B cell (primary cell): ENCODE measurements around the gene PAK4. TPM values are rescaled to one million over a fixed set of nuclear protein-coding genes. Genes with fewer than 3 reads are reported as not detected.
"Not testable (repeated sequence)": the region's sequence is repeated elsewhere in the genome, so short reads cannot be mapped to it uniquely, and the experiment has no call there.

ENCODE experiments used
- ATAC-seq: fragments of 200-7000 bp; cut with Tn5 transposase; one replicate; pipeline ENCODE4 v1.10.0; 2021; ENCODE audit warnings: low read depth, mild to moderate bottlenecking, moderate number of reproducible peaks, moderate library complexity
- CTCF ChIA-PET: fragments of 350-600 bp; sonication (Branson Sonifier 250); formaldehyde crosslinking; loops from one replicate; lab custom pipeline; 2021; ENCODE audit warnings: antibody characterized with exemption, inconsistent platforms; lab: Charles Lee
- POLR2A ChIA-PET: fragments of 350-600 bp; sonication (Branson Sonifier 250); formaldehyde crosslinking; loops from one replicate; lab custom pipeline; 2021; ENCODE audit warnings: antibody characterized with exemption; lab: Charles Lee
- DNase-seq: peaks from one replicate; pipeline ENCODE4 v3.0.0; 2013
- H2AFZ ChIP-seq: 2 replicates; pipeline ENCODE4 v1.6.1; 2012; ENCODE audit warnings: mild to moderate bottlenecking, low read depth, low read length; ENCODE audit not compliant: insufficient read depth, poor library complexity, severe bottlenecking
- H3K27ac ChIP-seq, 2 donors: 1 replicate in 1 of 2; 2 replicates in 1 of 2; pipeline ENCODE4 v1.5.1; 2012 to 2013; ENCODE audit warnings: low read length in 2 of 2, mild to moderate bottlenecking in 2 of 2, moderate library complexity in 1 of 2
- H3K27me3 ChIP-seq, 4 experiments: fragments of 200-600 bp in 1 of 4; sonication (generic) in 1 of 4; replicated peaks in 1 of 4; 1 replicate in 2 of 4; 2 replicates in 2 of 4; pipeline versions ENCODE4 v1.6.1 to v1.7.0; 2013 to 2016; ENCODE audit warnings: low read length in 3 of 4, mild to moderate bottlenecking in 2 of 4, mixed read lengths in 1 of 4, moderate library complexity in 1 of 4; ENCODE audit not compliant: insufficient read depth in 4 of 4, control insufficient read depth in 3 of 4; ENCODE audit errors: control extremely low read depth in 1 of 4
- H3K36me3 ChIP-seq, 2 experiments: replicated peaks in 1 of 2; 1 replicate in 1 of 2; 2 replicates in 1 of 2; pipeline versions ENCODE4 v1.6.1 to v1.7.1; 2013; ENCODE audit warnings: low read length in 1 of 2; ENCODE audit not compliant: insufficient read depth in 2 of 2, control insufficient read depth in 1 of 2; ENCODE audit errors: control extremely low read depth in 1 of 2, extremely low read depth in 1 of 2
- H3K4me1 ChIP-seq, 2 donors: fragments of 200-600 bp in 1 of 2; sonication (generic) in 1 of 2; 1 replicate in 1 of 2; 2 replicates in 1 of 2; pipeline versions ENCODE4 v1.5.1 to v1.6.1; 2013 to 2017; ENCODE audit warnings: low read length in 2 of 2; ENCODE audit not compliant: control insufficient read depth in 2 of 2, insufficient read depth in 2 of 2
- H3K4me2 ChIP-seq: replicated peaks from 2 replicates; pipeline ENCODE3; 2012; ENCODE audit warnings: mild to moderate bottlenecking, low read depth, low read length; ENCODE audit not compliant: poor library complexity, severe bottlenecking
- H3K4me3 ChIP-seq, 5 experiments: fragments of 200-600 bp in 1 of 5; sonication (generic) in 1 of 5; 1 replicate in 3 of 5; 2 replicates in 2 of 5; pipeline versions ENCODE4 v1.5.1 to v1.7.0; 2011 to 2016; ENCODE audit warnings: low read length in 4 of 5, mild to moderate bottlenecking in 4 of 5, low read depth in 2 of 5, control low read depth in 1 of 5, moderate library complexity in 1 of 5; ENCODE audit not compliant: insufficient read depth in 1 of 5; ENCODE audit errors: control extremely low read depth in 1 of 5, extremely low read depth in 1 of 5
- H3K79me2 ChIP-seq: fragments of 200-600 bp; sonication (generic); one replicate; pipeline ENCODE4 v1.6.0; 2016; ENCODE audit warnings: low read length; ENCODE audit not compliant: control insufficient read depth, insufficient read depth
- H3K9ac ChIP-seq: fragments of 200-600 bp; sonication (generic); 2 replicates; pipeline ENCODE4 v1.6.1; 2017; ENCODE audit warnings: mild to moderate bottlenecking, low read length, moderate library complexity
- H3K9me3 ChIP-seq, 3 donors: one replicate each; pipeline versions ENCODE4 v1.6.1 to v1.7.1; 2013; ENCODE audit warnings: low read length in 2 of 3; ENCODE audit not compliant: control insufficient read depth in 2 of 3, insufficient read depth in 1 of 3; ENCODE audit errors: control extremely low read depth in 1 of 3
- H4K20me1 ChIP-seq: 2 replicates; pipeline ENCODE4 v1.6.0; 2012; ENCODE audit warnings: mild to moderate bottlenecking, low read length; ENCODE audit not compliant: insufficient read depth, control insufficient read depth, poor library complexity, severe bottlenecking
- H3K27ac Mint-ChIP-seq: one replicate; pipeline ENCODE4 v1.8.0; 2021; ENCODE audit warnings: mixed read lengths
- H3K27me3 Mint-ChIP-seq: one replicate; pipeline ENCODE4 v1.8.0; 2021; ENCODE audit warnings: mixed read lengths
- H3K4me1 Mint-ChIP-seq: one replicate; pipeline ENCODE4 v1.8.0; 2021; ENCODE audit warnings: mixed read lengths
- H3K4me3 Mint-ChIP-seq: one replicate; pipeline ENCODE4 v1.8.0; 2021; ENCODE audit warnings: mixed read lengths
- H3K9me3 Mint-ChIP-seq: one replicate; pipeline ENCODE4 v1.8.0; 2022; ENCODE audit warnings: mixed read lengths; ENCODE audit not compliant: insufficient read depth
- CTCF ChIP-seq: fragments of 200-600 bp; IDR thresholded peaks from one replicate; pipeline ENCODE4 v1.8.0; 2022; ENCODE audit warnings: antibody characterized with exemption, mild to moderate bottlenecking
- EZH2 ChIP-seq: IDR thresholded peaks from 2 replicates; pipeline ENCODE4 v1.6.1; 2012; ENCODE audit warnings: borderline replicate concordance, low read depth, mild to moderate bottlenecking, moderate library complexity, low read length; ENCODE audit not compliant: insufficient read depth, poor library complexity, severe bottlenecking
- WGBS: methylation state at CpG from one replicate; pipeline ENCODE4 v1.1.5; 2013; ENCODE audit warnings: missing lambda C conversion rate; ENCODE audit not compliant: insufficient coverage; 5-methylcytosine and 5-hydroxymethylcytosine counted together
- intact Hi-C: fragments of 100-400 bp; cut with micrococcal nuclease; formaldehyde crosslinking; loops from one replicate; pipeline ENCODE4 v1.10.0; 2022
- polyA plus RNA-seq: library from polyadenylated mRNA; depleted of rRNA; stranded (reverse); fragments of >200 nt; gene quantifications from 2 replicates; pipeline ENCODE4 v1.2.3, GENCODE V29; 2012
- total RNA-seq, 2 donors: library from RNA; stranded (reverse); fragments of 120-200 nt in 1 of 2; gene quantifications; 1 replicate in 1 of 2; 2 replicates in 1 of 2; pipeline versions ENCODE4 v1.2.3 to v1.2.4, GENCODE V29; 2013 to 2022

The PAK4 gene
- total and polyA plus RNA-seq, 2 donors (not counting 1 experiment from before 2014, with no cell fraction given): 12.0 to 23.3 TPM

GRCh38 chr19:39217094-39217493 is 91.5 kb downstream of the PAK4 start:
- intact Hi-C loops: no loop called here
- DNase-seq (no peak), ATAC-seq (no peak)
- Histone ChIP-seq H3K27ac (no peak overlapping the region), H2AFZ (no peak overlapping the region), H3K36me3 (no peaks in the 10 kb centered on the region), H3K4me3 (no peak overlapping the region), H3K79me2 (no peaks in the 10 kb centered on the region), H3K9ac (no peak overlapping the region), H3K4me2 (no peak overlapping the region), H4K20me1 (no peaks in the 10 kb centered on the region), H3K9me3 (peaks cover 0 to 15% (median 0%) of the 10 kb centered on the region in 3 donors), H3K27me3 (peaks cover 0 to 8% (median 1%) of the 10 kb centered on the region in 4 experiments), H3K4me1 (no peaks in the 10 kb centered on the region)
- Mint-ChIP-seq H3K9me3 (peaks cover 2% of the 10 kb centered on the region), H3K4me3 (no peak overlapping the region), H3K4me1 (no peaks in the 10 kb centered on the region), H3K27ac (no peak overlapping the region), H3K27me3 (peaks cover 30% of the 10 kb centered on the region)
- TF ChIP-seq EZH2 (no peak), CTCF (no peak)
- POLR2A ChIA-PET: no interaction called here
- CTCF ChIA-PET: no interaction called here
- 93% methylated on average over 5 of the region's 5 CpGs for WGBS

GRCh38 chr19:39218230-39219007 is 92.8 kb downstream of the PAK4 start:
- Mint-ChIP-seq H3K27me3 (peaks cover 35% of the 10 kb centered on the region), H3K4me1 (no peaks in the 10 kb centered on the region), H3K9me3 (peaks cover 2% of the 10 kb centered on the region), H3K4me3 (no peak overlapping the region), H3K27ac (no peak overlapping the region)
- H2AFZ ChIP-seq: no peak overlapping the region
- no peak for DNase-seq
- no peaks in the 10 kb centered on the region for H3K79me2 ChIP-seq
- H3K4me2 ChIP-seq: no peak overlapping the region
- H3K4me3 ChIP-seq: no peak overlapping the region
- H3K36me3 ChIP-seq: no peaks in the 10 kb centered on the region
- H3K27me3 ChIP-seq: peaks cover 0 to 10% (median 1%) of the 10 kb centered on the region in 4 experiments
- TF ChIP-seq CTCF (no peak), EZH2 (no peak)
- POLR2A ChIA-PET: no interaction called here
- CTCF ChIA-PET: no interaction called here
- WGBS: 94% methylated on average over 11 of the region's 15 CpGs
- no peak overlapping the region for H3K9ac ChIP-seq
- H4K20me1 ChIP-seq: no peaks in the 10 kb centered on the region
- no peaks in the 10 kb centered on the region for H3K4me1 ChIP-seq
- no peak for ATAC-seq
- intact Hi-C loops: no loop called here
- peaks cover 0 to 15% (median 0%) of the 10 kb centered on the region in 3 donors for H3K9me3 ChIP-seq
- no peak overlapping the region for H3K27ac ChIP-seq

- POLR2A ChIA-PET, H3K9ac ChIP-seq, DNase-seq, H3K9me3 Mint-ChIP-seq, H3K4me3 ChIP-seq, ATAC-seq, H3K4me3 Mint-ChIP-seq, H2AFZ ChIP-seq, H3K79me2 ChIP-seq, H3K36me3 ChIP-seq, H3K27ac ChIP-seq, H3K4me1 Mint-ChIP-seq, H3K4me1 ChIP-seq, CTCF ChIA-PET, H3K4me2 ChIP-seq, H4K20me1 ChIP-seq, H3K27ac Mint-ChIP-seq, intact Hi-C loops: not testable (repeated sequence)
- H3K9me3 ChIP-seq: peaks cover 0 to 15% (median 0%) of the 10 kb centered on the region in 3 donors
- peaks cover 0 to 16% (median 4%) of the 10 kb centered on the region in 4 experiments for H3K27me3 ChIP-seq
- 78% methylated on average over 6 of the region's 10 CpGs for WGBS
- H3K27me3 Mint-ChIP-seq: peaks cover 39% of the 10 kb centered on the region
Observed at GRCh38 chr19:39219108-39219507, 93.5 kb downstream of the PAK4 start.
